ENCODE results near the gene CPM.
A peak's percentile ranks its signal among the peaks of the same experiment; 100 is the strongest.

Gene CPM

DNA sequence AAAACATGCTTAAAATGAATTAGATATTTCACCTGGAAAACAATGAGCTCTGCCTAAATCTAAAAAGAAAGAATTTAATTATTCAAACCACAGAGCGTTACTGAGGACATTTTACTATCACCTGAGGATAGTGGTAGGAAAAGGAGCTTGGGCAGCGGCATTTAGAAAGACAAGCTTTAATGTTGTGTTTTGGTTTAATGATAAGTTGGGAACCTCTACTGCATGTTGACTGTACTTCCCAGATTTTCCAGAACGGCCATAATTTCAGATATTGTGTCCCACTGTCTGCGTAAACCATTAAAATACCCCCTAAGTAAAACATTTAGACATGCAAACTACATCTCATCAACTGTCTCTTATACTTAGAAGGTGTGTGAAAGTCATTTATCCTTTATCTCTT lies 55.4 kb downstream of the CPM start:
- no peak overlapping the region for H3K4me3 ChIP-seq (ENCODE audit: low read depth, low read length)
- no peak for DNase-seq (ENCODE audit: low read depth, low spot score)
- ChIA-PET CTCF (interaction anchor here (0.7 to 1.3 kb wide), 4 partner anchors 10 to 279 kb away, joined by 3 read pairs; no protein-coding TSS in a partner anchor), POLR2A (no interaction called here)
- TF ChIP-seq, protein P1, sequence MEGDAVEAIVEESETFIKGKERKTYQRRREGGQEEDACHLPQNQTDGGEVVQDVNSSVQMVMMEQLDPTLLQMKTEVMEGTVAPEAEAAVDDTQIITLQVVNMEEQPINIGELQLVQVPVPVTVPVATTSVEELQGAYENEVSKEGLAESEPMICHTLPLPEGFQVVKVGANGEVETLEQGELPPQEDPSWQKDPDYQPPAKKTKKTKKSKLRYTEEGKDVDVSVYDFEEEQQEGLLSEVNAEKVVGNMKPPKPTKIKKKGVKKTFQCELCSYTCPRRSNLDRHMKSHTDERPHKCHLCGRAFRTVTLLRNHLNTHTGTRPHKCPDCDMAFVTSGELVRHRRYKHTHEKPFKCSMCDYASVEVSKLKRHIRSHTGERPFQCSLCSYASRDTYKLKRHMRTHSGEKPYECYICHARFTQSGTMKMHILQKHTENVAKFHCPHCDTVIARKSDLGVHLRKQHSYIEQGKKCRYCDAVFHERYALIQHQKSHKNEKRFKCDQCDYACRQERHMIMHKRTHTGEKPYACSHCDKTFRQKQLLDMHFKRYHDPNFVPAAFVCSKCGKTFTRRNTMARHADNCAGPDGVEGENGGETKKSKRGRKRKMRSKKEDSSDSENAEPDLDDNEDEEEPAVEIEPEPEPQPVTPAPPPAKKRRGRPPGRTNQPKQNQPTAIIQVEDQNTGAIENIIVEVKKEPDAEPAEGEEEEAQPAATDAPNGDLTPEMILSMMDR (IDR thresholded peaks at IDR 0.05; ENCODE audit: insufficient read depth, low read length, missing control alignments) = no peak

DNA sequence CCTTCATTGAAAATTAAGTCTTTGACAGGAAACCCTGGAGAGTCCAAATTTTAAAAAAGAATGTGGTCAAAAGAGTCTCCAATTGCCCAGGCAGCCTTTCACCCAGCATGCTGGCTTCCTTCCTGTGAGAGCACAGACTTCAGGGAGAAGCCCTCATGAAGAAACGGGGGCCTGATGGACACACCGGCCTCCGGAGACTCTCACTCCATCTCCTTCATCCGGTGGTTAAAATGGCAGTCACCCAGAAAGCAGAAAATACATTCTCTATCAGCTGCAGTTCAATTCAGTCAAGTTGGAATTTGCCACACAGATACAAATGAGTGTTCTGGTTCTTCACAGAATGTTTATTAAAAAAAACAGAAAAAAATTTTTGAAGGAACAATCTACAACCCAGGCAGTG lies 56.5 kb downstream of the CPM start:
- TF ChIP-seq, protein P1 (IDR thresholded peaks at IDR 0.05; ENCODE audit: insufficient read depth, low read length, missing control alignments) = no peak
- POLR2A ChIA-PET = no interaction called here

DNA sequence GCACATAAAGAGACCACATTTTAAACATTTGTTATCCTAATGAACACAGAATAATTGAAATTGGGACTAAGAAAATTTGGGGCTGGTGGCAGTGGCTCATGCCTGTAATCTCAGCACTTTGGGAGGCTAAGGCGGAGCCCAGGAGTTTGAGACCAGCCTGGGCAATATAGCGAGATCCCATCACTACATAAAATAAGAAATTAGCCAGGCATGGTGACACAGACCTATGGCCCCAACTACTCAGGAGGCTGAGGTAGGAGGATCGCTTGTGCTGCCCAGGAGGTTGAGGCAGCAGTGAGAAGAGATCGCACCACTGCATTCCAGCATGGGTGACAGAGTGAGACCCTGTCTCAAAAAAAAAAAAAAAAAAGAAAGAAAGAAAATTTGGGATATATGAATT lies 59.7 kb downstream of the CPM start:
- ChIA-PET CTCF (interaction anchor here (0.6 to 6.9 kb wide), 5 partner anchors 8 to 196 kb away, joined by 3 to 67 read pairs (median 3); no protein-coding TSS in a partner anchor), POLR2A (no interaction called here)
- H3K4me3 ChIP-seq (ENCODE audit: low read depth, low read length) = no peak overlapping the region
- TF ChIP-seq, protein P1 (IDR thresholded peaks at IDR 0.05; ENCODE audit: insufficient read depth, low read length, missing control alignments) = no peak
- DNase-seq (ENCODE audit: low read depth, low spot score) = no peak

More for the DNA sequence above, 56.5 kb downstream of the CPM start:
- no peak overlapping the region for H3K4me3 ChIP-seq (ENCODE audit: low read depth, low read length)
- no peak for DNase-seq (ENCODE audit: low read depth, low spot score)
- CTCF ChIA-PET = interaction anchor here (0.7 to 1.3 kb wide), 3 partner anchors 10 to 14 kb away, joined by 3 to 4 read pairs (median 3); no protein-coding TSS in a partner anchor

DNA sequence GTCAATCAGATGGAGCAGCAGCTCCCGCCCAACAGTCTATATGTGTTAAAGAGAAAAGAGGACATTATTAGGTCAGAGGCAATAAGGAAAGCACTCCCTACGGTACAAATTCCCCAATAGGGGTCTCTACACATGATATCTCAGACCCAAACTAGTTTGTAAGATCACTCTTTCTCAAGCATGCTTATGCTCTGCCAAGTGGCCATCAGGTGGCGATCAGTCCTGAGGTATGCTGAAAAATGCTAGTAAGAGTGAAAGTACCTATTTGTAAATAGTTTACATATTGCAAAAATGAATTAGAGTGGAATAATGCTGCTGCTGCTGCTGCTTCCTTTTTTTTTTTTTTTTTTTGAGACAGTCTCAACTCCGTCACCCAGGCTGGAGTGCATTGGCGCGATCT lies 61.0 kb downstream of the CPM start:
- no peak overlapping the region for H3K4me3 ChIP-seq (ENCODE audit: low read depth, low read length)
- TF ChIP-seq, protein P1 (IDR thresholded peaks at IDR 0.05; ENCODE audit: insufficient read depth, low read length, missing control alignments) = peak; percentile 38
- no peak for DNase-seq (ENCODE audit: low read depth, low spot score)
- ChIA-PET POLR2A (no interaction called here), CTCF (interaction anchor here (1.3 to 6.9 kb wide), 2 partner anchors 27 to 198 kb away, joined by 3 to 67 read pairs; no protein-coding TSS in a partner anchor)

DNA sequence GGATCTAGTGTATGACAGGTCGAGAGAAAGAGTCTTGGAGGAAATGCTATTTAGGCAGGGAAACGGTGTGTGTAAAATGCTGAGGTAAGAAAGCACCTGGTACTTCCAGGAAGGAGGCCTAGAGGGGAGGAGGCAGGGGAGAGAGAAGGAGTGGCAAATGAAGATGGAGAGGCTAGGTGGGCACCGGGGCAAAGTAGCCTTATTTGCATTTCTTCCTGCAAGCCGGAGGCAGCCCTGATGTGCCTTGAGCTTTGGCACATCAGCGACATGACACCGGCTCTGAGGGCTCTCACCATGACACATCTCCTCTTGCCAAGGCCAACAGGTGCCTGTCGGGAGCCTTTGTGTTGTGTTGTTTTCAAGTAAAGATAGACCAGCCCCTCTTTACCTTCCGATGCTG lies 61.6 kb downstream of the CPM start:
- POLR2A ChIA-PET = no interaction called here
- H3K4me3 ChIP-seq (ENCODE audit: low read depth, low read length) = no peak overlapping the region
- TF ChIP-seq, protein P1 (IDR thresholded peaks at IDR 0.05; ENCODE audit: insufficient read depth, low read length, missing control alignments) = no peak
- no peak for DNase-seq (ENCODE audit: low read depth, low spot score)
- CTCF ChIA-PET = interaction anchor here (1.0 to 6.9 kb wide), 3 partner anchors 9 to 203 kb away, joined by 4 to 67 read pairs (median 6); no protein-coding TSS in a partner anchor

DNA sequence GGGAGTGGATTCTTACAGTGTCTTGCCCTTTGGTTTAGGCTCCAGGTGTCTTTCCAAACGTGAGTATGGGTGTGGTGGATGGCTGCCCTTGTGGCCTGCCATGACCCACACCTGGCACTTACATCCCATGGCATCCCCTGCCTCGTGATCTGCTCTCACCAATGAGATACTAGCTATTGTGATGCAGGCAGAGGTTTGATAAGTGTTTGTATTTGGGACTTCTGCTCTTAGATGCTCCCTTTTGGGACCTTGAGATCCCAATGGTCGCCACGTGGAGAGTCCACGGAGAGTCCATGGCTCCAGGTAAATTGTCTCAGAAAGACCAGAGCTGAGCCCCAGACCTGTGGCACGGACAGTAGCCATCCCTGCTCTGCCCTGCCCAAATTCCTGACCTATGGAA lies 62.5 kb downstream of the CPM start:
- POLR2A ChIA-PET = no interaction called here
- TF ChIP-seq, protein P1 (IDR thresholded peaks at IDR 0.05; ENCODE audit: insufficient read depth, low read length, missing control alignments) = no peak
- CTCF ChIA-PET = interaction anchor here (1.0 to 6.9 kb wide), 3 partner anchors 10 to 204 kb away, joined by 4 to 67 read pairs (median 6); no protein-coding TSS in a partner anchor
- no peak overlapping the region for H3K4me3 ChIP-seq (ENCODE audit: low read depth, low read length)
- no peak for DNase-seq (ENCODE audit: low read depth, low spot score)
